Fibroblast of lung (primary cell): Measurements from ENCODE around the gene SYCE3. TPM values are rescaled to one million over a fixed set of nuclear protein-coding genes. Genes with fewer than 3 reads are reported as not detected.
"Not testable (repeated sequence)": the region's sequence is repeated elsewhere in the genome, so short reads cannot be mapped to it uniquely, and the experiment has no call there.

ENCODE experiments used
- DNase-seq, 2 donors: peaks; one replicate each; pipeline versions ENCODE4 v3.0.0 to v3.0.0-alpha.2; 2010; ENCODE audit warnings: low read depth in 2 of 2
- H2AFZ ChIP-seq: 2 replicates; pipeline ENCODE4 v1.5.1; 2012; ENCODE audit warnings: low read length, control low read depth, inconsistent platforms
- H3K27ac ChIP-seq: 2 replicates; pipeline ENCODE4 v1.5.1; 2011; ENCODE audit warnings: low read length, control low read depth; ENCODE audit not compliant: insufficient read depth
- H3K27me3 ChIP-seq: 2 replicates; pipeline ENCODE4 v1.5.1; 2011; ENCODE audit warnings: mild to moderate bottlenecking, low read length; ENCODE audit not compliant: control insufficient read depth, insufficient read depth
- H3K36me3 ChIP-seq: 2 replicates; pipeline ENCODE4 v1.5.1; 2011; ENCODE audit warnings: low read length; ENCODE audit not compliant: control insufficient read depth, insufficient read depth
- H3K4me1 ChIP-seq: 2 replicates; pipeline ENCODE4 v1.5.1; 2011; ENCODE audit warnings: low read length; ENCODE audit not compliant: control insufficient read depth, insufficient read depth; ENCODE audit errors: extremely low read depth
- H3K4me2 ChIP-seq: 2 replicates; pipeline ENCODE4 v1.5.1; 2011; ENCODE audit warnings: low read length, control low read depth; ENCODE audit not compliant: insufficient read depth; ENCODE audit errors: extremely low read depth
- H3K4me3 ChIP-seq, 4 experiments: fragments of 200-600 bp in 1 of 4; sonication (generic) in 1 of 4; replicated peaks in 1 of 4; 2 replicates each; pipeline ENCODE4 v1.5.1; 2011 to 2016; ENCODE audit warnings: low read length in 4 of 4, low read depth in 3 of 4, mild to moderate bottlenecking in 3 of 4, control low read depth in 2 of 4, inconsistent platforms in 1 of 4, mixed read lengths in 1 of 4; ENCODE audit not compliant: insufficient read depth in 1 of 4; ENCODE audit errors: control extremely low read depth in 1 of 4
- H3K79me2 ChIP-seq: 2 replicates; pipeline ENCODE4 v1.5.1; 2012; ENCODE audit warnings: mild to moderate bottlenecking, low read length, inconsistent platforms; ENCODE audit not compliant: control insufficient read depth, insufficient read depth
- H3K9ac ChIP-seq: 2 replicates; pipeline ENCODE4 v1.5.1; 2011; ENCODE audit warnings: mild to moderate bottlenecking, low read length, control low read depth; ENCODE audit not compliant: insufficient read depth
- H3K9me3 ChIP-seq: 2 replicates; pipeline ENCODE4 v1.5.1; 2012; ENCODE audit warnings: low read depth, low read length; ENCODE audit not compliant: control insufficient read depth, insufficient read depth
- H4K20me1 ChIP-seq: 2 replicates; pipeline ENCODE4 v1.5.1; 2011; ENCODE audit warnings: low read length; ENCODE audit not compliant: control insufficient read depth, insufficient read depth; ENCODE audit errors: extremely low read depth
- CTCF ChIP-seq, 2 donors: IDR thresholded peaks in 1 of 2; conservative IDR thresholded peaks in 1 of 2; 1 replicate in 1 of 2; 2 replicates in 1 of 2; pipeline ENCODE4 v1.5.1; 2011 to 2012; ENCODE audit warnings: low read length in 2 of 2, control low read depth in 1 of 2, inconsistent platforms in 1 of 2, low read depth in 1 of 2, mild to moderate bottlenecking in 1 of 2
- EZH2 ChIP-seq: IDR thresholded peaks from 2 replicates; pipeline ENCODE4 v1.5.1; 2012; ENCODE audit warnings: low read length, control low read depth, mild to moderate bottlenecking; ENCODE audit errors: missing control alignments
- polyA plus RNA-seq, 2 donors: library from polyadenylated mRNA; depleted of rRNA in 1 of 2; stranded (reverse) in 1 of 2; unstranded in 1 of 2; fragments of >200 nt; gene quantifications; 2 replicates each; pipeline ENCODE4 v1.2.1, GENCODE V29; 2011 to 2012; ENCODE audit warnings: missing spikeins in 1 of 2
- total RNA-seq: library from RNA; depleted of rRNA; stranded (reverse); fragments of >200 nt; gene quantifications from 2 replicates; pipeline ENCODE4 v1.2.1, GENCODE V29; 2014

Gene SYCE3
- total and polyA plus RNA-seq, 2 donors (not counting 1 experiment from before 2014, with no cell fraction given) = 0.33 TPM; not detected in 1

DNA sequence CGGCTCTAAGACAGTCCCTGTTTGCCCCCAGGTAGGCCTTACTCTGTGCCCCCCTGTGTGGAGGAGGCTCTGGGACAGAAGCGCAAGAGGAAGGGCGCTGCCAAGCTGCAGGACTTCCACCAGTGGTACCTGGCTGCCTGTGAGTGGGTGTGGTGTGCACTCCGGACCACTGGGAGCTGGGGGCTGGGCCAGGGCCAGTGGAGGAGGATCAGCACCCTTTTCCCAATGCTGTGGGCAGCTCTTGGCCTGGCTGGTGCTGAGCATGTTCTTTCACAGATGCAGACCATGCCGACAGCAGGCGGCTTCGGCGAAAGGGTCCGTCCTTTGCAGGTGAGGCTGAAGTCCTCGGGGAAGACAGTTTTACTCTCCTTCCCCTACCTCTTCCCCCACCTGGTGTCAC is 41.0 kb downstream of the SYCE3 start:
- Histone ChIP-seq H3K9ac (no peak overlapping the region), H3K27ac (no peak overlapping the region), H3K27me3 (no peaks in the 10 kb centered on the region), H4K20me1 (no peaks in the 10 kb centered on the region), H3K4me3 (no peak overlapping the region), H3K4me1 (peaks cover 8% of the 10 kb centered on the region), H3K4me2 (no peak overlapping the region), H3K79me2 (peaks cover 18% of the 10 kb centered on the region), H3K9me3 (no peaks in the 10 kb centered on the region), H2AFZ (no peak overlapping the region), H3K36me3 (peaks cover 23% of the 10 kb centered on the region)
- TF ChIP-seq EZH2 (no peak), CTCF (conservative IDR thresholded peaks at IDR 0.05 in 1 of 2, IDR thresholded peaks at IDR 0.05 in 1 of 2; ENCODE audit: low read depth in 1 of 2, low read length in 2 of 2) (no peak)
- no peak for DNase-seq

DNA sequence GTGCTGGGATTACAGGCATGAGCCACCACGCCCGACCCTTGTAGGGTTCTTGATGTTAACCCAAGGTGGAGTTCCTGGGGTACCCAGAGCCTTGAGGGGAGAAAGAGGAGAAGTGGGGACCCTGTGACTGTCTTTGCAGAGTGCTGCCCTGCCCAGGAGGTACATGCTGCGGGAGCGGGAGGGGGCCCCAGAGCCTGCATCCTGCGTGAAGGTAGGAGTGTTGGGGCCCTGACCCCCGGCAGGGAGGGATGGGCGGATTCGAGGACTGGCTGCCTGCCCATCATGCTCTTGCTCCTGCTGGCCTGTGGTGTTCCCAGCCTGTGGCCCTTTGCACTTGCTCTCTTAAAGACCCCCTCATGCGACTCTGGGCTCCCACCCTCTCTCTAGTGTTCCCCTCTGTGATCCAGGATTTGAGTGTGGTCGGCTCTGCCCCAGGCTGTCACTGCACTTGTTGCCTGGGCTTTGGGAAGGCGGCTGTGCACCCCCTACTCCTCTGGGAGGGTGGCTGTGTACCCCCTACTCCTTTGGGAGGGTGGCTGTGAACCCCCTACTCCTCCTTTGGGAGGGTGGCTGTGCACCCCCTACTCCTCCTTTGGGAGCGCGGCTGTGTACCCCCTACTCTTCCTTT is 41.8 kb downstream of the SYCE3 start:
- Histone ChIP-seq H4K20me1 (no peaks in the 10 kb centered on the region), H3K79me2 (peaks cover 23% of the 10 kb centered on the region), H3K4me2 (no peak overlapping the region), H3K9ac (no peak overlapping the region), H2AFZ (no peak overlapping the region), H3K27ac (no peak overlapping the region), H3K36me3 (peaks cover 23% of the 10 kb centered on the region), H3K27me3 (no peaks in the 10 kb centered on the region), H3K9me3 (no peaks in the 10 kb centered on the region), H3K4me3 (no peak overlapping the region), H3K4me1 (peaks cover 8% of the 10 kb centered on the region)
- TF ChIP-seq EZH2 = no peak
- no peak for DNase-seq

DNA sequence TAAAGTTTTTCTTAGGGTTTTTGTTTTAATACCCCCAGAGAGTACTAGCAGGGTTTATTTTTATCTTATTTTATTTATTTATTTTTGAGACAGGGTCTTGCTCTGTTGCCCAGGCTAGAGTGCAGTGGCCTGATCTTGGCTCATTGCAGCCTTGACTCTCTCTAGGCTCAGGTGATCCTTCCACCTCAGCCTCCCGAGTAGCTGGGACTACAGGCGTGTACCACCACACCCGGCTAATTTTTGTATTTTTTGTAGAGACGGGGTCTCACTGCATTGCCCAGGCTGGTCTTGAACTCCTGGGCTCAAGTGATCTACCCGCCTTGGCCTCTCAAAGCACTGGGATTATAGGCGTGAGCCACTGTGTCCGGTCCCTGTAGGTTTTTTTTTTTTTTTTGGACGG is 42.5 kb downstream of the SYCE3 start:
- not testable (repeated sequence) for H3K4me2 ChIP-seq, H3K27ac ChIP-seq, H3K9me3 ChIP-seq, H2AFZ ChIP-seq, H3K27me3 ChIP-seq, H3K4me3 ChIP-seq, H4K20me1 ChIP-seq, DNase-seq, H3K9ac ChIP-seq, H3K4me1 ChIP-seq
- Histone ChIP-seq H3K36me3 (peaks cover 23% of the 10 kb centered on the region), H3K79me2 (peaks cover 25% of the 10 kb centered on the region)

DNA sequence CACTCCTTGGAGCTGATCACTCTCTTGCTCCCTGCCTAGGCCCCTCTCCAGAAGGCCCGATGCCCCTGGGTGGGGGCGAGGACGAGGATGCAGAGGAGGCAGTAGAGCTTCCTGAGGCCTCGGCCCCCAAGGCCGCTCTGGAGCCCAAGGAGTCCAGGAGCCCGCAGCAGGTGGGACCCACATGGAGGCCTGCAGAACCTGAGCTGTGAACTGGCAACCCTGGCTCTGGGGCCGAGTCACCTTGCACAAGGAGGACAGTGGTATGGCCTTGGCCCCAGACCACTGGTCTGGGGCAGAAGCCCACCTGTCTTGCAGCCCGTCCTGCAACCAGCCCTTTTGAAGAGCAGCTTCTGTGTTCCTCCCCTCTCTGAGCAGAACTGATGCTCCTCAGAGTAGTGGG is 43.6 kb downstream of the SYCE3 start:
- H4K20me1 ChIP-seq = no peaks in the 10 kb centered on the region
- TF ChIP-seq CTCF (conservative IDR thresholded peaks at IDR 0.05 in 1 of 2, IDR thresholded peaks at IDR 0.05 in 1 of 2; ENCODE audit: low read depth in 1 of 2, low read length in 2 of 2) (no peak), EZH2 (no peak)
- H3K9ac ChIP-seq = no peak overlapping the region
- no peak for DNase-seq
- H3K9me3 ChIP-seq = no peaks in the 10 kb centered on the region
- H2AFZ ChIP-seq = no peak overlapping the region
- peaks cover 2% of the 10 kb centered on the region for H3K4me1 ChIP-seq
- H3K27me3 ChIP-seq = no peaks in the 10 kb centered on the region
- no peak overlapping the region for H3K27ac ChIP-seq
- no peak overlapping the region for H3K4me3 ChIP-seq
- no peak overlapping the region for H3K4me2 ChIP-seq
- peaks cover 23% of the 10 kb centered on the region for H3K36me3 ChIP-seq
- peaks cover 27% of the 10 kb centered on the region for H3K79me2 ChIP-seq
